ENCODE data around the gene SIGLEC1. TPM values are rescaled to one million over a fixed set of nuclear protein-coding genes. Genes with fewer than 3 reads are reported as not detected.

SIGLEC1 gene
- total RNA-seq, 2 experiments from 2014 or later = 0.08 to 0.11 TPM

GRCh38 chr20:3670945-3671344 is 41.5 kb downstream of the SIGLEC1 start:
- Mint-ChIP-seq H3K36me3 (ENCODE audit: low read depth) (no peaks in the 10 kb centered on the region), H3K4me1 (ENCODE audit: low read depth) (peaks cover 14% of the 10 kb centered on the region), H3K9me3 (no peaks in the 10 kb centered on the region), H3K4me3 (no peak overlapping the region), H3K27me3 (peaks cover 46% of the 10 kb centered on the region), H3K27ac (no peak overlapping the region)
- TF ChIP-seq CTCF (IDR thresholded peaks at IDR 0.05) = no peak
- intact Hi-C loops (cut with DNase I, micrococcal nuclease) = no loop called here
- Histone ChIP-seq H3K27me3 (ENCODE audit: control insufficient read depth in 1 of 2, insufficient read depth in 2 of 2, low read length in 2 of 2) (peaks cover 37 to 44% of the 10 kb centered on the region in 2 experiments), H3K27ac (ENCODE audit: low read depth in 1 of 2, low read length in 2 of 2) (no peak overlapping the region), H3K36me3 (ENCODE audit: insufficient read depth, low read length) (no peaks in the 10 kb centered on the region), H3K9me3 (ENCODE audit: control insufficient read depth in 1 of 2, insufficient read depth in 1 of 2, low read length in 2 of 2) (peaks cover 0 to 21% of the 10 kb centered on the region in 2 experiments), H3K4me1 (ENCODE audit: insufficient read depth, low read length) (peaks cover 20% of the 10 kb centered on the region), H3K4me3 (ENCODE audit: low read length) (no peak overlapping the region)
- ChIA-PET CTCF (no interaction called here), POLR2A (no interaction called here)
- DNase-seq (no peak), ATAC-seq (ENCODE audit: poor library complexity) (no peak)

GRCh38 chr20:3670511-3670910 is 41.9 kb downstream of the SIGLEC1 start:
- DNase-seq (no peak), ATAC-seq (ENCODE audit: poor library complexity) (no peak)
- Mint-ChIP-seq H3K27ac (no peak overlapping the region), H3K36me3 (ENCODE audit: low read depth) (no peaks in the 10 kb centered on the region), H3K9me3 (no peaks in the 10 kb centered on the region), H3K27me3 (peaks cover 41% of the 10 kb centered on the region), H3K4me1 (ENCODE audit: low read depth) (peaks cover 18% of the 10 kb centered on the region), H3K4me3 (no peak overlapping the region)
- Histone ChIP-seq H3K36me3 (ENCODE audit: insufficient read depth, low read length) (no peaks in the 10 kb centered on the region), H3K27me3 (ENCODE audit: control insufficient read depth in 1 of 2, insufficient read depth in 2 of 2, low read length in 2 of 2) (peaks cover 34 to 41% of the 10 kb centered on the region in 2 experiments), H3K4me1 (ENCODE audit: insufficient read depth, low read length) (peaks cover 24% of the 10 kb centered on the region), H3K4me3 (ENCODE audit: low read length) (no peak overlapping the region), H3K9me3 (ENCODE audit: control insufficient read depth in 1 of 2, insufficient read depth in 1 of 2, low read length in 2 of 2) (peaks cover 0 to 21% of the 10 kb centered on the region in 2 experiments), H3K27ac (ENCODE audit: low read depth in 1 of 2, low read length in 2 of 2) (no peak overlapping the region)
- intact Hi-C loops (cut with DNase I, micrococcal nuclease) = no loop called here
- ChIA-PET CTCF (no interaction called here), POLR2A (no interaction called here)
- TF ChIP-seq CTCF (IDR thresholded peaks at IDR 0.05) = no peak

GRCh38 chr20:3669710-3670367 is 42.6 kb downstream of the SIGLEC1 start:
- H3K27me3 Mint-ChIP-seq = peaks cover 35% of the 10 kb centered on the region
- Histone ChIP-seq H3K4me3 (ENCODE audit: low read length) (no peak overlapping the region), H3K9me3 (ENCODE audit: control insufficient read depth in 1 of 2, insufficient read depth in 1 of 2, low read length in 2 of 2) (peaks cover 0 to 21% of the 10 kb centered on the region in 2 experiments), H3K4me1 (ENCODE audit: insufficient read depth, low read length) (peaks cover 29% of the 10 kb centered on the region), H3K27me3 (ENCODE audit: control insufficient read depth in 1 of 2, insufficient read depth in 2 of 2, low read length in 2 of 2) (peaks cover 27 to 34% of the 10 kb centered on the region in 2 experiments), H3K36me3 (ENCODE audit: insufficient read depth, low read length) (no peaks in the 10 kb centered on the region), H3K27ac (ENCODE audit: low read depth in 1 of 2, low read length in 2 of 2) (no peak overlapping the region)
- POLR2A ChIA-PET = no interaction called here
- TF ChIP-seq CTCF (IDR thresholded peaks at IDR 0.05) = no peak
- no peaks in the 10 kb centered on the region for H3K36me3 Mint-ChIP-seq (ENCODE audit: low read depth)
- ATAC-seq (ENCODE audit: poor library complexity) (no peak), DNase-seq (no peak)
- peaks cover 21% of the 10 kb centered on the region for H3K4me1 Mint-ChIP-seq (ENCODE audit: low read depth)
- no peaks in the 10 kb centered on the region for H3K9me3 Mint-ChIP-seq
- H3K27ac Mint-ChIP-seq = no peak overlapping the region
- intact Hi-C loops (cut with DNase I, micrococcal nuclease) = no loop called here
- CTCF ChIA-PET = no interaction called here
- no peak overlapping the region for H3K4me3 Mint-ChIP-seq
